ENCODE results near the gene PMVK. TPM values are rescaled to one million over a fixed set of nuclear protein-coding genes. Genes with fewer than 3 reads are reported as not detected.
"Not testable (repeated sequence)": the region's sequence is repeated elsewhere in the genome, so short reads cannot be mapped to it uniquely, and the experiment has no call there.

PMVK gene
- total RNA-seq, 1 experiment from 2014 or later: 26.8 TPM

DNA sequence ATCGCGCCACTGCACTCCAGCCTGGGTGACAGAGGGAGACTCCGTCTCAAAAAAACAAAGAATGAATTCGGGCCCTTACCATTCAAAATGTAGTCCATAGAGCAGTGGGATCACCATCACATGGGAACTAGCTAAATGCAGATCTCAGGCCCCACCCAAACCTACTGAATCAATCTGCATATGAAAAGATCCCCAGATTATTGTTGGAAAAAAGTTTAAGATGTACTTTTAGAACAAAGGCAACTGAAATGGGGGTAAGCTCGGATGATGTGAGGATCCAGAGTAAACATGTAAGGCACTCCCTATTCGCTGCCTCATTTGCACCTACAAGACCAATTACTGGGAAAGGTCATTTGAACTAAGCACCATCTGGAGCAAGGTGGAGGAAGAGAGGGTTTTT, 45.8 kb upstream of the PMVK start:
- H3K4me1 Mint-ChIP-seq: peaks cover 10% of the 10 kb centered on the region
- ATAC-seq (peak; percentile 4; the same call in 1 of the 2 replicates), DNase-seq (ENCODE audit: low spot score) (no peak)
- TF ChIP-seq, protein P1, sequence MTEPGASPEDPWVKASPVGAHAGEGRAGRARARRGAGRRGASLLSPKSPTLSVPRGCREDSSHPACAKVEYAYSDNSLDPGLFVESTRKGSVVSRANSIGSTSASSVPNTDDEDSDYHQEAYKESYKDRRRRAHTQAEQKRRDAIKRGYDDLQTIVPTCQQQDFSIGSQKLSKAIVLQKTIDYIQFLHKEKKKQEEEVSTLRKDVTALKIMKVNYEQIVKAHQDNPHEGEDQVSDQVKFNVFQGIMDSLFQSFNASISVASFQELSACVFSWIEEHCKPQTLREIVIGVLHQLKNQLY (CRISPR knock-in tag; IDR thresholded peaks at IDR 0.05): no peak
- TF ChIP-seq, protein P2, sequence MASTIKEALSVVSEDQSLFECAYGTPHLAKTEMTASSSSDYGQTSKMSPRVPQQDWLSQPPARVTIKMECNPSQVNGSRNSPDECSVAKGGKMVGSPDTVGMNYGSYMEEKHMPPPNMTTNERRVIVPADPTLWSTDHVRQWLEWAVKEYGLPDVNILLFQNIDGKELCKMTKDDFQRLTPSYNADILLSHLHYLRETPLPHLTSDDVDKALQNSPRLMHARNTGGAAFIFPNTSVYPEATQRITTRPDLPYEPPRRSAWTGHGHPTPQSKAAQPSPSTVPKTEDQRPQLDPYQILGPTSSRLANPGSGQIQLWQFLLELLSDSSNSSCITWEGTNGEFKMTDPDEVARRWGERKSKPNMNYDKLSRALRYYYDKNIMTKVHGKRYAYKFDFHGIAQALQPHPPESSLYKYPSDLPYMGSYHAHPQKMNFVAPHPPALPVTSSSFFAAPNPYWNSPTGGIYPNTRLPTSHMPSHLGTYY (CRISPR knock-in tag; IDR thresholded peaks at IDR 0.05): 0 out of 2 replicates have a peak, but pooled peaks have one; percentile 21
- H3K4me3 Mint-ChIP-seq: no peak overlapping the region
- no peaks in the 10 kb centered on the region for H3K27me3 Mint-ChIP-seq (ENCODE audit: low read depth)
- no peak overlapping the region for H3K27ac Mint-ChIP-seq
- peaks cover 38% of the 10 kb centered on the region for H3K36me3 Mint-ChIP-seq
- no peaks in the 10 kb centered on the region for H3K9me3 Mint-ChIP-seq
- ChIA-PET POLR2A (interaction anchor here (1.4 to 3.7 kb wide), 6 partner anchors 11 to 46 kb away, joined by 3 to 123 read pairs (median 10); partner anchors contain the start of genes PMVK, PYGO2, SHC1 and ZBTB7B), CTCF (interaction anchor here (0.7 to 5.8 kb wide), 10 partner anchors 9 to 104 kb away, joined by 3 to 50 read pairs (median 8); partner anchors contain the start of genes ADAM15, CKS1B, LENEP and PYGO2)

DNA sequence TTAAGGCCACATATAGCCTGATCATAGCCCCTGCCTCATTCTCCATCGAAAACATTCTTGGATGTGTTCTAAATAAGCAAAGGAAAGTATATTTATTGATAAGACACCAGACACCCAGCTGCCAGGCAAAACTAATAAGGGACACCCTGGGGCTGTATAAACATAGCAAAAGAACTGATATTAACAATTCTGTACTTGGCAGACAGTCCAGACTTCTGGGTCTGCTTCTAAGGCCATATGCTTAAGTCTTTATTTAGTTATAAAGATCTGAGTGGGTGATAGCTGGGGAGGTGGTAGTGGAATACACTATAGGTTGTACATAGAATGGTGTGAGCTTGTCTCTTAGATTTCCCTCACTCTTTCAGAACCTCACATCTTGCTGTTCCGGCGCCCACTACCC, 41.8 kb upstream of the PMVK start:
- H3K27me3 Mint-ChIP-seq (ENCODE audit: low read depth): no peaks in the 10 kb centered on the region
- H3K27ac Mint-ChIP-seq: no peak overlapping the region
- TF ChIP-seq HMGA2 (CRISPR knock-in tag; IDR thresholded peaks at IDR 0.05) (no peak), ETV6 (CRISPR knock-in tag; IDR thresholded peaks at IDR 0.05) (no peak), JAZF1 (CRISPR knock-in tag; IDR thresholded peaks at IDR 0.05) (no peak), SMAD4 (CRISPR knock-in tag; IDR thresholded peaks at IDR 0.05) (no peak), ZNF121 (CRISPR knock-in tag; IDR thresholded peaks at IDR 0.05) (no peak), EMX1 (CRISPR knock-in tag; IDR thresholded peaks at IDR 0.05) (no peak), ZNF671 (CRISPR knock-in tag; IDR thresholded peaks at IDR 0.05) (no peak), ZNF396 (CRISPR knock-in tag; IDR thresholded peaks at IDR 0.05; ENCODE audit: borderline replicate concordance) (no peak)
- TF ChIP-seq, protein P3, sequence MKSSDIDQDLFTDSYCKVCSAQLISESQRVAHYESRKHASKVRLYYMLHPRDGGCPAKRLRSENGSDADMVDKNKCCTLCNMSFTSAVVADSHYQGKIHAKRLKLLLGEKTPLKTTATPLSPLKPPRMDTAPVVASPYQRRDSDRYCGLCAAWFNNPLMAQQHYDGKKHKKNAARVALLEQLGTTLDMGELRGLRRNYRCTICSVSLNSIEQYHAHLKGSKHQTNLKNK (CRISPR knock-in tag; IDR thresholded peaks at IDR 0.05): no peak
- TF ChIP-seq, protein P4, sequence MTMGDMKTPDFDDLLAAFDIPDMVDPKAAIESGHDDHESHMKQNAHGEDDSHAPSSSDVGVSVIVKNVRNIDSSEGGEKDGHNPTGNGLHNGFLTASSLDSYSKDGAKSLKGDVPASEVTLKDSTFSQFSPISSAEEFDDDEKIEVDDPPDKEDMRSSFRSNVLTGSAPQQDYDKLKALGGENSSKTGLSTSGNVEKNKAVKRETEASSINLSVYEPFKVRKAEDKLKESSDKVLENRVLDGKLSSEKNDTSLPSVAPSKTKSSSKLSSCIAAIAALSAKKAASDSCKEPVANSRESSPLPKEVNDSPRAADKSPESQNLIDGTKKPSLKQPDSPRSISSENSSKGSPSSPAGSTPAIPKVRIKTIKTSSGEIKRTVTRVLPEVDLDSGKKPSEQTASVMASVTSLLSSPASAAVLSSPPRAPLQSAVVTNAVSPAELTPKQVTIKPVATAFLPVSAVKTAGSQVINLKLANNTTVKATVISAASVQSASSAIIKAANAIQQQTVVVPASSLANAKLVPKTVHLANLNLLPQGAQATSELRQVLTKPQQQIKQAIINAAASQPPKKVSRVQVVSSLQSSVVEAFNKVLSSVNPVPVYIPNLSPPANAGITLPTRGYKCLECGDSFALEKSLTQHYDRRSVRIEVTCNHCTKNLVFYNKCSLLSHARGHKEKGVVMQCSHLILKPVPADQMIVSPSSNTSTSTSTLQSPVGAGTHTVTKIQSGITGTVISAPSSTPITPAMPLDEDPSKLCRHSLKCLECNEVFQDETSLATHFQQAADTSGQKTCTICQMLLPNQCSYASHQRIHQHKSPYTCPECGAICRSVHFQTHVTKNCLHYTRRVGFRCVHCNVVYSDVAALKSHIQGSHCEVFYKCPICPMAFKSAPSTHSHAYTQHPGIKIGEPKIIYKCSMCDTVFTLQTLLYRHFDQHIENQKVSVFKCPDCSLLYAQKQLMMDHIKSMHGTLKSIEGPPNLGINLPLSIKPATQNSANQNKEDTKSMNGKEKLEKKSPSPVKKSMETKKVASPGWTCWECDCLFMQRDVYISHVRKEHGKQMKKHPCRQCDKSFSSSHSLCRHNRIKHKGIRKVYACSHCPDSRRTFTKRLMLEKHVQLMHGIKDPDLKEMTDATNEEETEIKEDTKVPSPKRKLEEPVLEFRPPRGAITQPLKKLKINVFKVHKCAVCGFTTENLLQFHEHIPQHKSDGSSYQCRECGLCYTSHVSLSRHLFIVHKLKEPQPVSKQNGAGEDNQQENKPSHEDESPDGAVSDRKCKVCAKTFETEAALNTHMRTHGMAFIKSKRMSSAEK (CRISPR knock-in tag; IDR thresholded peaks at IDR 0.05; ENCODE audit: borderline replicate concordance): no peak
- TF ChIP-seq, protein P1 (CRISPR knock-in tag; IDR thresholded peaks at IDR 0.05): no peak
- TF ChIP-seq, protein P5, sequence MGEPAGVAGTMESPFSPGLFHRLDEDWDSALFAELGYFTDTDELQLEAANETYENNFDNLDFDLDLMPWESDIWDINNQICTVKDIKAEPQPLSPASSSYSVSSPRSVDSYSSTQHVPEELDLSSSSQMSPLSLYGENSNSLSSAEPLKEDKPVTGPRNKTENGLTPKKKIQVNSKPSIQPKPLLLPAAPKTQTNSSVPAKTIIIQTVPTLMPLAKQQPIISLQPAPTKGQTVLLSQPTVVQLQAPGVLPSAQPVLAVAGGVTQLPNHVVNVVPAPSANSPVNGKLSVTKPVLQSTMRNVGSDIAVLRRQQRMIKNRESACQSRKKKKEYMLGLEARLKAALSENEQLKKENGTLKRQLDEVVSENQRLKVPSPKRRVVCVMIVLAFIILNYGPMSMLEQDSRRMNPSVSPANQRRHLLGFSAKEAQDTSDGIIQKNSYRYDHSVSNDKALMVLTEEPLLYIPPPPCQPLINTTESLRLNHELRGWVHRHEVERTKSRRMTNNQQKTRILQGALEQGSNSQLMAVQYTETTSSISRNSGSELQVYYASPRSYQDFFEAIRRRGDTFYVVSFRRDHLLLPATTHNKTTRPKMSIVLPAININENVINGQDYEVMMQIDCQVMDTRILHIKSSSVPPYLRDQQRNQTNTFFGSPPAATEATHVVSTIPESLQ (CRISPR knock-in tag; IDR thresholded peaks at IDR 0.05): no peak
- no peak for ATAC-seq
- no peak overlapping the region for H3K4me3 Mint-ChIP-seq
- POLR2A ChIA-PET: no interaction called here
- CTCF ChIA-PET: interaction anchor here (4.3 kb wide), 1 partner anchor 21 kb away, joined by 14 read pairs; no protein-coding TSS in a partner anchor
- peaks cover 2% of the 10 kb centered on the region; the same call in 1 of the 2 replicates for H3K4me1 Mint-ChIP-seq
- H3K36me3 Mint-ChIP-seq: peaks cover 34% of the 10 kb centered on the region
- DNase-seq (ENCODE audit: low spot score): no peak
- H3K9me3 Mint-ChIP-seq: no peaks in the 10 kb centered on the region

DNA sequence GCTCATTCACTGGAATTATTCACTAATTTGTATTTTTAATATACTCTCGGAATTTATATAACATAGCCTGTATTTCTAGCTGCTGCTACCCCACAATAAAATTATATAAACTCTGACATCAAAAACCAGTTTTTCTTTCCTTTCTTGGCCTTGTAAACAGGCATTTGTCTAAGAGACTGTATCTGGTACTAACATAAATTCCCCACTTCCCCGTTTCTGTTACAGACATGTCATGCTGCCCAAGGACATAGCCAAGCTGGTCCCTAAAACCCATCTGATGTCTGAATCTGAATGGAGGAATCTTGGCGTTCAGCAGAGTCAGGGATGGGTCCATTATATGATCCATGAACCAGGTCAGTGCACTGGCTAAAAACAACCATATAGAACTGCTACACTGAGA, 41.2 kb upstream of the PMVK start:
- Mint-ChIP-seq H3K27ac (peak overlapping the region; percentile 64; the same call in 1 of the 2 replicates), H3K36me3 (peaks cover 34% of the 10 kb centered on the region)
- H3K4me1 Mint-ChIP-seq; H3K4me3 Mint-ChIP-seq; H3K27me3 Mint-ChIP-seq (ENCODE audit: low read depth); ATAC-seq; H3K9me3 Mint-ChIP-seq; DNase-seq (ENCODE audit: low spot score); POLR2A ChIA-PET: not testable (repeated sequence)
- CTCF ChIA-PET: interaction anchor here (4.3 kb wide), 1 partner anchor 22 kb away, joined by 14 read pairs; no protein-coding TSS in a partner anchor
